Ramos (cell line): ENCODE results near the gene RIPK4.

Experiments used
- in situ Hi-C: fragments of 300-500 bp; cut with MboI; formaldehyde crosslinking; loops from one replicate; pipeline ENCODE4 v1.14.3; 2022; ENCODE audit warnings: low sequenced_read_pairs; ENCODE audit not compliant: unreplicated experiment

Gene RIPK4

GRCh38 chr21:41770901-41771624 is 4.2 kb upstream of the RIPK4 start:
- in situ Hi-C loops, result no loop called here

- in situ Hi-C loops, result no loop called here
Measured at GRCh38 chr21:41769933-41770332, 3.1 kb upstream of the RIPK4 start.

GRCh38 chr21:41769521-41769920 is 2.7 kb upstream of the RIPK4 start:
- in situ Hi-C loops, result no loop called here

GRCh38 chr21:41769111-41769510 is 2.3 kb upstream of the RIPK4 start:
- in situ Hi-C loops, result no loop called here

GRCh38 chr21:41768437-41769042 is 1.7 kb upstream of the RIPK4 start:
- in situ Hi-C loops, result no loop called here

- in situ Hi-C loops, result no loop called here
Measured at GRCh38 chr21:41767606-41768436, 969 bp upstream of the RIPK4 start.

- in situ Hi-C loops, result no loop called here
Measured at GRCh38 chr21:41765973-41766882, 624 bp downstream of the RIPK4 start.

GRCh38 chr21:41765420-41765821 is 1.4 kb downstream of the RIPK4 start:
- in situ Hi-C loops, result no loop called here

GRCh38 chr21:41764558-41765419 is 2.1 kb downstream of the RIPK4 start:
- in situ Hi-C loops, result no loop called here

GRCh38 chr21:41763996-41764395 is 2.9 kb downstream of the RIPK4 start:
- in situ Hi-C loops, result no loop called here

GRCh38 chr21:41763398-41763931 is 3.4 kb downstream of the RIPK4 start:
- in situ Hi-C loops, result no loop called here

- in situ Hi-C loops, result no loop called here
Measured at GRCh38 chr21:41762753-41763152, 4.1 kb downstream of the RIPK4 start.

- in situ Hi-C loops, result no loop called here
Measured at GRCh38 chr21:41761934-41762635, 4.8 kb downstream of the RIPK4 start.

- in situ Hi-C loops, result no loop called here
Measured at GRCh38 chr21:41761211-41761933, 5.5 kb downstream of the RIPK4 start.

GRCh38 chr21:41760411-41760810 is 6.4 kb downstream of the RIPK4 start:
- in situ Hi-C loops, result no loop called here

GRCh38 chr21:41759926-41760325 is 6.9 kb downstream of the RIPK4 start:
- in situ Hi-C loops, result no loop called here

GRCh38 chr21:41759214-41759840 is 7.5 kb downstream of the RIPK4 start:
- in situ Hi-C loops, result no loop called here
